HG03378 (cell line): ENCODE measurements around the gene CERS5.

Source experiments
- ATAC-seq: cut with Tn5 transposase; IDR thresholded peaks from one replicate; pipeline ENCODE4 v1.9.1; 2021; ENCODE audit warnings: mild to moderate bottlenecking, moderate library complexity; ENCODE audit not compliant: unreplicated experiment

The CERS5 gene

DNA sequence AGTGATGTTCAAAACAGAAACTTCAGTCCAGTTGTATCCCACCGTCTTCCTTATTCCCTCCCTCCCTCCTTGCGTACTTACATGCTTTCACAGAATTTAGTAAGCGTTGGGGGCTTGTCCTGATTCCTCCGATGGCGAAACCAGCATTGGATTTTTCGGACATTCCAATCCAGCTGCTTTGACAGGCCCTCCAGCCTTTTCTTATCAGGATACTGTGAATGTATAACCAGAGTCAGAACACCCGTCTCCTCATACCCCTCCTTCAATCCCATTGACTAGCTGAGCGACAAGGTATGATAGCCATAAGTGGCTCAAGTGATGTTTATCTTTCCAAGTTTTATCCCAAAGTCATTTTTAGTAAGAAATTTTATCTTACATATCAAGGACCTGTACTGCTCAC, 24.2 kb downstream of the CERS5 start:
- no peak for ATAC-seq

DNA sequence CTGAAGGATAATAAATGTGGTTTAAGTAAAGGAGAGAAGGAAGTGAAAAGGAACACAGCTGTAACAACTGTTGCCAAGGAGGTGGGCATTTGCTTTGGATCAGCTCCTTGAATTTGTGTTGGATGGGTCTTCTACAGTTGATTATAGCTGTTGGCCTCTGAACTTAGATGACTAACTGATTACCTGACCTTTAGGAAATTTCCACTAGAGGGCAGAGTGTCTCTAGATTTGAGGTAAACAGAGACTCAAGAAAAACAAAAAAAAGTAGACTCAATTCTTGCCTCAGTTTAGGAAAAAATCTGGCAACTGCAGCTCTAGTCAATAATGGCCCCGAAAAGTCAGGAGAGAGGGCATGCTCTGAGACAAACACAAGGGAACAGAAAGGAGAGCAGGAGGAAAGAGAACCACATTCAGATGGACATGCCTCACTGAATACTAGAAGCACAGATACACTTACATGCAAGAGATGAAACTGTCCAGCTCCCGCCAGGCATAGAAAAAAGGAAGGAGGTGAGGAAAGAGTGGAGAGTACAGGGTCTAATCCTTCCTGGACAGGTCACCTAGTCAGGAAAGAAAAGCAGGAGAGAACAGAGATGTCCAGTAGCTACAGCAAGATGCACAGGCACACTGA, 34.5 kb downstream of the CERS5 start:
- ATAC-seq = no peak

DNA sequence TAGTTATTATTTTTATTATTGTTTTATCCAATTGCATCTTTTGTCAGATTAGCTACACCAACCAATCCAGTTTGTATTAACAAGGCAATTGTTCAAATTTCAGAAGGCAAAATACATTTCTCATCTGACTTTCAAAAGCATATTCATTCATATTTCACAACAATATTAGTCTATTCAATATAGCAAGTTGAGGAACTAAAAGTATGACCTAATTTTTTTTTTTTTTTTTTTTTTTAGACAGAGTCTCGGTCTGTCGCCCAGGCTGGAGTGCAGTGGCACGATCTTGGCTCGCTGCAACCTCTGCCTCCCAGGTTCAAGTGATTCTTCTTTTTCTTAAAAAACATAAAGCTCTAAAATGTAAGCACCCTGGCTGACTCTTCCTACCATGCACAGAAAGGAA, 37.9 kb downstream of the CERS5 start:
- no peak for ATAC-seq

- no peak for ATAC-seq
Observed at GRCh38 chr12:50127546-50127945, 39.6 kb downstream of the CERS5 start.

DNA sequence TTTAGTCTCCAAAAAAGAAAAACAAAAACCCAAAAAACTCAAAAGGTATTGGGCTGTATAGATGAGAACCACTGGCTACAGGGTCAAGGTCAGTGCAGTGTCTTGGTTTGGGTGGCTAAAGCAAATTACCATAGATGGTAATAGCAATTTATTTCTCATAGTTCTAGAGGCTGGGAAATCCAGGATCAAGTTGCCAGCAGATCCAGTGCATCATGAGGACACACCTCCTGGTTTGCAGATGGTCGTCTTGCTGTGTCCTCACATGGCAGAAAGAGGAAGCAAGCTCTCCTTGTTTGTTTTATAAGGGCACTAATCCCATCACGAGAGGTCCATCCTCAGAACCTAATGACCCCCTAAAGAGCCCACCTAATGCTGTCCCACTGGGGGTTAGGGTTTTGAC, 44.0 kb downstream of the CERS5 start:
- ATAC-seq = no peak

GRCh38 chr12:50121641-50122040, 45.5 kb downstream of the CERS5 start:
- ATAC-seq = no peak

GRCh38 chr12:50120953-50121352, 46.2 kb downstream of the CERS5 start:
- no peak for ATAC-seq

DNA sequence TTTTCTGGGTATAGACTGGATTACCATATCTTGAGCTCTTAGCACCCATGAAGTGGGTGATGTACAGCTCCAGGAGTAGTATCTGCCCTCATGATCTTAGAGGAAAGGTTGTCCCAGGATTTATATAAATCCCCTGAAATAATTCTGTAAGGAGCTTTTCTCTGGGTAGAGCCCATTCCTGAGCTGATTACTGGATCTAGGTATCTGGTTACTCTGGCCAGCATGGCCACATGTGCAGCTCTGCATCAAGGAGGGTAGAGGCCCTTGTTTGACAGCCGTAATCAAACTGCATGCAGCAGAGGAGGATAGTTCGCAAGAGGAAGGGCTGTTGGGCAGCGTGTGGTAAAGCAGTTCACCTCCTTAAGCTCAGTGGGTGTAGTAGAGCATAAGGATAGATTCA, 46.6 kb downstream of the CERS5 start:
- no peak for ATAC-seq

GRCh38 chr12:50119387-50119786, 47.8 kb downstream of the CERS5 start:
- ATAC-seq = no peak

DNA sequence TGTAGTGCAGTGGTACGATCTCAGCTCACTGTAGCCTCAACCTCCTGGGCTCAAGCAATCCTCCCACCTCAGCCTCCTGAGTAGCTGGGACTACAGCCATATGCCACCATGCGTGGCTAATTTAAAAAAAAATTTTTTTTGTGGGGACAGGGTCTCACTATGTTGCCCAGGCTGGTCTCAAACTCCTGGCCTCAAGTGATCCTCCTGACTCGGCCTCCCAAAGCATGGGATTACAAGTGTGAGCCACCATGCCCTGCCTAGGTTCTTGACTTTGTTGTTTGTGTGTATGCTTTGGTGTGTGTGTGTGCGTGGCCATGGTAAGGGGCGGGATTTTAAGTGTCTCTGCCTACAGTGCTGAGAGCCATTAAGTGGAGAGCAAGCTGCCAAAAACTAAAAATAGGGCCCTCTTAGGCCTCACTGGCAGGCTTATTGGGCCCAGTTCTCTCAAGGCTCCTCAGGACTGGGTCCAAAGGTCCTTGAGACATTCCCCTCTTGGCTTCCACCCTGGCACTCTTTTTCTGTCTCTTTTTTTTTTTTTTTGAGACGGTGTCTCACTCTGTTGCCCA, 50.0 kb downstream of the CERS5 start:
- no peak for ATAC-seq

- ATAC-seq = no peak
Observed at GRCh38 chr12:50112456-50113218, 54.5 kb downstream of the CERS5 start.

DNA sequence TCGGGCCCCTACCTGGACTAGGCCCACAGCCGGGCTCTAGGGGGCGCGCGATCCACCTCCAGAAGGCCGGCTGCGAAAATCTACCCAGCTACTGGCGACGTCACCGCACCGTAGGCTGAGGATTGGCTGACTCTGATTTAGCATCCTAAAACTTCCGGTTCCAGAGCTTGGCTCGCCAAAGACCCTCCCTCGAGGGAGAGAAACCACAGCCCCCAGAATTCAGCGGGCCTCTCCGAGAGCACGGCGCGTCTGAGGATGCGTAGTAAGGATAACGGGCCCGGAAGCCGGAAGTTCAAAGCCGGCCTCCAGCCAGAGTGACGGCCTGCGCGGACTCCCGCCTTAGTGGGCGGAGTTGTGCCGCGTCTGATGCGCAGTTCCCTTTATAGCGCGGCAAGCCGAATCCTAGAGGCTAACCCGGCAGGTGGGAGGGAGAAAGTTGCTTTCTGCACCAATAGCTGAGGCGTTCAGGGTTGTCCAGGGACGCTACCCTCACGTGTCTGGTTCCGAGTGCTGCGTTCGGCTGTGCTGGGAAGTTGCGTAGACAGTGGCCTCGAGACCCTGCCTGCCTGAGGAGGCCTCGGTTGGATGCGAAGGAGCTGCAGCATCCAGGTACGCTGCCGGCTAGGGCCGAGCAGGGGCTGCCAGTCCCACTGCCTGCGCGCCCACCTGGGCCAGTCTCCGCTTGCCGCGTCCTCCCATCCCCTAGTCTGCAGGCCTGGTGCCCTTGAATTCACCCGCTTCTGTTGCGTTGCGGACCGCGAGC, 55.3 kb downstream of the CERS5 start, which contains the start of gene COX14:
Gene COX14 (plus strand): TSS at position 544 of the 763 bp plus-strand sequence. CDS start 7,808 bp downstream, outside the sequence.
- peak; percentile 86 for ATAC-seq

GRCh38 chr12:50111395-50111692, 55.8 kb downstream of the CERS5 start:
- ATAC-seq = no peak

DNA sequence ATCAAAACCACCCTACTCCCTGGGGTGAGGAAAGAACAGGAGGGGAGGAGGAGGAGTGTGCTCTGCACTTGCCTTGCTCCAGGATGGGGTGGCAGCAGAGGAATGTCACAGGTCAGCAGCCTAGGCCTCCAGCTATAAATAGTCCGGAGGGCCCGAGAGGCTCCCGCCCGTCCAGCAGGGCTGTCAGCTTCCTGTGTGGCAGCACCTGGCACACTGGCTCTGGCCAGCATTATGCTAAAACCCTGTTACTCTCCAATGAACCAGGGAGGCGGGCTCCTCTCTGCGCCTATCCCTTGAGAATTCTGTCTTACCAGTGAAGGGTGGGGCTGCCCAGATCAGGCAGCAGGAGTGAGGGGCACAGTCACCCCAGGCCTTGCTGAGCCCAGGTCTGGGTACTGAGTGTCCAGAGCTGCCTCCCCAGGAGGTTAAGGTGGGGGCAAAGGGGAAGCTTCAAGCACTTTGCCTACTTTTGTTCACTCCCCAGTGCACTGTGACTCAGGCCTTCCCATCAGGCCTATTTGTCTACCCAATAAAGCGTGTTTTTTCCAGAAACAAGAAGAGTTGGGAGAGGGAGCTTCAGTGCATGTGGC, 56.3 kb downstream of the CERS5 start:
- ATAC-seq = no peak

DNA sequence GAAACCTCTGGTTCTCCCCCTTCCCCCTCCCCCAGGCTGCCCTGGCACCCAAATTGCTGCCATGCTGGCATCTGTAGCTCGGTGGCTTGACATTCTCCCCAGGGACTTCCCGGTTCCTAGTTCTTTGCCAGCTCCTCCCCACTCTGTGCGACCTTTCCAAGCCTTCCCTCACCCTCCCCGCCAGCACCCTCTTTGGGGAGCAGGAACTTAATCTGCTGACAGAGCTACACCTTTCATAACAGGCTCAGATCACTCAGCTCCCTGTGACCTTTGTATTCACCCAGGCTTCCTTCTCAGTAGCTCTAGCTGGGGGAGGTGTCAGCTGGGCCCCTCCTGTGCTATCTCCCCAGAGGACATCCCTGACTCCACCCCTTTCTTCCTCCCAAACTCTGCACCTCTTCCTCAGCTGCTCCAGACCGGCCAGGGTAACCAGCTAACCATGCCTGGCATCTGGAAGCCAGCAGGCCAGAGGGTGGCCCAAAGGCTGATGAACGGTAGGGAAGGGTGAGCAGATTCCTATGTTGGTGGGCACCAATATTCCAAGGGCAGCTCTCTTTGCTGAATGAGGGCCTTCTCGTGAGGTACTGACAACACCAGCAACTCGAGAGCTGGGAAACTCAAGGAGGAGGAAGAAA, 56.9 kb downstream of the CERS5 start:
- ATAC-seq = no peak

GRCh38 chr12:50109319-50109718, 57.9 kb downstream of the CERS5 start:
- ATAC-seq = no peak

DNA sequence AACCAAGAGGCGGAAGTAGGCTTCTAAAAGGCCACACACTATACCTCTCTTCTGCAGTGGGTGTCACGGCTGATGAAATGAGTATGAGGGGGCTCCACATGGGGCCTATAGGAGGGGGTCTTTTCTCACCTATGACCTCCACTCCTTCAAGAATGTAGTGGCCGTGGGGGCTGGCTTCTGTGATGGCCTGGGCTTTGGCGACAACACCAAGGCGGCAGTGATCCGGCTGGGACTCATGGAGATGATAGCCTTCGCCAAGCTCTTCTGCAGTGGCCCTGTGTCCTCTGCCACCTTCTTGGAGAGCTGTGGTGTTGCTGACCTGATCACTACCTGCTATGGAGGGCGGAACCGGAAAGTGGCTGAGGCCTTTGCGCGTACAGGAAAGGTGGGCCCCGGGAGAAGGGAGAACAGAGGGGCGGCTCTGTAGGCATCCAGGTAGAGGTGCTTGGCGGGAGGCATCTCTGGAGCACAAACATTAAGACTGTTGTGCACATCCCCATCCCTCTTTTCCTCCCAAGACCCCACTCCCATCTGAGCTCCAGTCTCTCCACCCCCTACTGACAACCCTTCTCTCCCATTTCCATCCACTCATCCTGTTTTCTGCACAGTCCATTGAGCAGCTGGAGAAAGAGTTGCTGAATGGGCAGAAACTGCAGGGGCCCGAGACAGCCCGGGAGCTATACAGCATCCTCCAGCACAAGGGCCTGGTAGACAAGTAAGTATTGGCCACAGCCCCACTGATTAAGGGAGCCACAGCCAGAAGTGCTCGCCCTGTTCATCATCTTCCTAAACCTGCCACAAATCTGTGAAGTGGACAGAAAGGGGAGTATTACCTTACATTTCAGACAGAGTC, 59.5 kb downstream of the CERS5 start:
- ATAC-seq = no peak

DNA sequence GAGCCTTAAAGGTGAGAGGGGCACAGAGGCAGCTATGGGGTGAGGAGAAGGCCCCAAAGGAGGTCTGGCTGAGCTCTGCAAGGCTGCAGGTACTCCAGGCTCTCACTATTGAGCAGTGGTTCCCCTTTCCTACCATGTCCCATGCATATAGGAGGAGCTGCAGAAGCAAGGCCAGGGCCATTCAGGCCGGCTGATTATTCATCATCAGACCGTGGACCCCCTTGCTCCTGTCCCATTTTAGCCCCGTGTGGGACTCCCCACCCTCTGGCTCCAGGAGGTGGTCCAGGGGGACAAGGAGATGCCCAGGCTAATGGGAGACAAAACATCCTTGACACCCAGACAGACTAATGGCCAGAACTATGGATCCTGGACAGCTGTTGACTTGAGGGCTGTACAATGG, 60.3 kb downstream of the CERS5 start:
- no peak for ATAC-seq

DNA sequence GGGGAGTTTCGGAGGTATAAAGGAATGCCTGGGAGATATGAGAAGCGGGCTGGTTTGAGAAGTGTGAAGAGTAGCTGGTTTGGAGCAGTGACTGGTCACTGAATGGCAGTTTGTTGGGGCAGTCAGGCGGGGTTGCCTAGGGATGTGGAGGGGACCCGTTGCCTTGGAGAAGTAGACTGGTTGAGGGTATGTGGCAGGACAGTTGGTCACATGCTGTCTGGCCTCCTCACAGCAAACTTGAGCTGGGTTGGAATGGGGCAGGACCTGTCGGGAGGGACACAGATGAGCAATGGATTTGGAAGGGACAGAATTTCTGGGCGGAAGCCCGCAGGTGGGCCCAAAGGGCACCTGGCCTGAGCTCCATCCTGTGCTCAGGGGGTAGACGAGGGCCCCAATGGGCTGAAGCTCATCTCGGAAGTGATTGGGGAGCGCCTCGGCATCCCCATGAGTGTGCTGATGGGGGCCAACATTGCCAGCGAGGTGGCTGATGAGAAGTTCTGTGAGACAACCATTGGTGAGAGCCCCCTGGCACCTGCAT, 61.2 kb downstream of the CERS5 start:
- ATAC-seq = no peak
